Epidermal melanocyte (primary cell): ENCODE results near the gene SH3PXD2B.

Experiments used
- DNase-seq: peaks from one replicate; pipeline ENCODE4 v3.0.0; 2011; ENCODE audit warnings: low spot score; ENCODE audit not compliant: insufficient read length

The SH3PXD2B gene

DNA sequence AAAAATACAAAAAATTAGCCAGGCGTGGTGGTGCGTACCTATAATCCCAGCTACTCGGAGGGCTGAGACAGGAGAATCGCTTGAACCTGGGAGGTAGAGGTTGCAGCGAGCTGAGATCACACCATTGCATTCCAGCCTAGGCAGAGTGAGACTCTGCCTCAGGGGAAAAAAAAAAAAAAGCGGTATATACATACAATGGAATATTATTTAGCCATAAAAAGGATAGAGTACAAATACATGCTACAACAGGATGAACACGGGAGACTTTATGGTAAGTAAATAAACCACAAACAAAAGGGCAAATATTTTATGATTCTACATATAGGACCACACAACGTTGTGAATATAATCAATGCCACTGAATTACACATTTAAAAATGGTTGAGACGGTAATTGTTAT, 176.0 kb downstream of the SH3PXD2B start:
- DNase-seq, result no peak

DNA sequence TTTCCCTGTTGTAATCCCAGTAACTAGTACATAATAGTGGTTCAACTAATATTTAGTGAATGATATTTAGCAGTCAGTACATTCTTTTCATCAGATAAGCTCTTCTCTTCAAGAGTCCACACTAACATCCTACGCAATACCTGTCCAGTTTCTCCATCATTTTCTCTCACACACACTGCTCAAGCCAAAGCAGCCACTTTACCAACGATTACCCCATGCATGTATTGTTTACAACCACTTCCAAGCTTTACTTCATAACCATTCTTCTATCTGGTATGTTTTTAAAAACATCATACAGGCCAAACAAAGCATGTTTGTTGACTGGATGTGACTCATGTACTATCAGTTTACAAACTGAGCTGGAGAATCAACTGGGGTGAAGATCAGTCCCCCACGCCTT, 178.1 kb downstream of the SH3PXD2B start:
- no peak for DNase-seq
